Measurements from ENCODE around the gene TOB2. TPM values are rescaled to one million over a fixed set of nuclear protein-coding genes. Genes with fewer than 3 reads are reported as not detected.
"Not testable (repeated sequence)": the region's sequence is repeated elsewhere in the genome, so short reads cannot be mapped to it uniquely, and the experiment has no call there.

TOB2 gene
- total RNA-seq, 4 donors from 2014 or later: 31.5 to 45.9 (median 37.9) TPM

DNA sequence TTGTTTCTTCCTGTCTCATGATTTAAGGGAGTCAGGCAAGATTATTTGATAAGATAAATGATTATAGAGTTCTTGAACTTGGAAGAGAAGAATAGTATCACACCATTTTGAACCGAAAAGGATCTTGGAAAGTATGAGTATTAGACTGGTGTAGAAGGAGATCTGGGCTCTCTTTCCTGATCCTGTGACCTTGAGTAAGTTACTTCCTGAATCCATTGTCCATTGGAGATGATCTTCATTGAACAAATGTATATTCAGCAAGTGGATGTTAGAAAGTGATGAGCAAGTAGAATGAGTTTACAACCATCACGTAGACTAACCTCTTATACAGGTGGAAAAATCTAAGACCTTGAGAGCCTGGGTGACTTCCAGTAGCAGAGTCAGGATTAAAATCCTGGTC is 24.3 kb upstream of the TOB2 start:
- 80 to 87% methylated on average over 2 of the region's 2 CpGs for WGBS, 2 donors
- DNase-seq (ENCODE audit: low spot score in 2 of 2): no peak
- no peak for TF ChIP-seq POLR2A (IDR thresholded peaks at IDR 0.05)
- TF ChIP-seq, protein P1, sequence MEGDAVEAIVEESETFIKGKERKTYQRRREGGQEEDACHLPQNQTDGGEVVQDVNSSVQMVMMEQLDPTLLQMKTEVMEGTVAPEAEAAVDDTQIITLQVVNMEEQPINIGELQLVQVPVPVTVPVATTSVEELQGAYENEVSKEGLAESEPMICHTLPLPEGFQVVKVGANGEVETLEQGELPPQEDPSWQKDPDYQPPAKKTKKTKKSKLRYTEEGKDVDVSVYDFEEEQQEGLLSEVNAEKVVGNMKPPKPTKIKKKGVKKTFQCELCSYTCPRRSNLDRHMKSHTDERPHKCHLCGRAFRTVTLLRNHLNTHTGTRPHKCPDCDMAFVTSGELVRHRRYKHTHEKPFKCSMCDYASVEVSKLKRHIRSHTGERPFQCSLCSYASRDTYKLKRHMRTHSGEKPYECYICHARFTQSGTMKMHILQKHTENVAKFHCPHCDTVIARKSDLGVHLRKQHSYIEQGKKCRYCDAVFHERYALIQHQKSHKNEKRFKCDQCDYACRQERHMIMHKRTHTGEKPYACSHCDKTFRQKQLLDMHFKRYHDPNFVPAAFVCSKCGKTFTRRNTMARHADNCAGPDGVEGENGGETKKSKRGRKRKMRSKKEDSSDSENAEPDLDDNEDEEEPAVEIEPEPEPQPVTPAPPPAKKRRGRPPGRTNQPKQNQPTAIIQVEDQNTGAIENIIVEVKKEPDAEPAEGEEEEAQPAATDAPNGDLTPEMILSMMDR (IDR thresholded peaks at IDR 0.05): no peak
- intact Hi-C loops (cut with DNase I; ENCODE audit: low total_unique reads): no loop called here
- H3K4me3 ChIP-seq (ENCODE audit: low read depth, poor library complexity, severe bottlenecking): no peak overlapping the region

DNA sequence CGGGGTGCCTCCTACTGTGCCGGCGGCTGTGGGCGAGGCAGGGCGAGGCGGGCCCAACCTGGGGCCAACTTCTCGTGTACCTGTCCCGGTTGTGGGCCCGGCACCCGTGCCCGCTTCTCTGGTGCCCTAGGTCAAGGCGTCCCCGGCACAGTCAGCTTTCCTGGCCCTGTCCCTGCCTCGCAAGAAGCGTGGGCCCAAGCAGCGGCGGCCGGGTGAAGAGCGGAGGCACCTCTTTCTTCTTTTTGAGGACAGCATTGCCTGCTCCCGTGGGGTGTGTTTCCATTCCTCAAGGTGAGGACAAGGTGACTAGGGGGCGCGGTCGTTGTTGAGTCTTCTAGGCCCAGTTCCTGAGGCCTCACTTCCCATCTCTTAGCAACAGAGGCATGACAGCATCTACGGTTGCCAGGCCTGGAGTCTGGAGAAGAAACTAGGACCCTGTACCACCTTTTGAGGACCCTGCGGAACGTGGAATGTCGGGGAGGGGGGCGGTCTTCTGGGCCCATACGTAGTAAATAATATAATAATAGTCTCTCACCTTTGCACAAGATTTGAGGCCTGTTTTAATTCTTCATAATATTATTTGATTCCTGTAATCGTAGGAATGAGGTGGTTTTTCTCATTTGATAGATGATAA is 22.7 kb upstream of the TOB2 start:
- WGBS, 2 donors: 1 to 2% methylated on average over 17 to 29 of the region's 30 CpGs
- DNase-seq (ENCODE audit: low spot score in 2 of 2): no peak
- TF ChIP-seq, protein P1 (IDR thresholded peaks at IDR 0.05): no peak
- TF ChIP-seq POLR2A (IDR thresholded peaks at IDR 0.05): no peak

DNA sequence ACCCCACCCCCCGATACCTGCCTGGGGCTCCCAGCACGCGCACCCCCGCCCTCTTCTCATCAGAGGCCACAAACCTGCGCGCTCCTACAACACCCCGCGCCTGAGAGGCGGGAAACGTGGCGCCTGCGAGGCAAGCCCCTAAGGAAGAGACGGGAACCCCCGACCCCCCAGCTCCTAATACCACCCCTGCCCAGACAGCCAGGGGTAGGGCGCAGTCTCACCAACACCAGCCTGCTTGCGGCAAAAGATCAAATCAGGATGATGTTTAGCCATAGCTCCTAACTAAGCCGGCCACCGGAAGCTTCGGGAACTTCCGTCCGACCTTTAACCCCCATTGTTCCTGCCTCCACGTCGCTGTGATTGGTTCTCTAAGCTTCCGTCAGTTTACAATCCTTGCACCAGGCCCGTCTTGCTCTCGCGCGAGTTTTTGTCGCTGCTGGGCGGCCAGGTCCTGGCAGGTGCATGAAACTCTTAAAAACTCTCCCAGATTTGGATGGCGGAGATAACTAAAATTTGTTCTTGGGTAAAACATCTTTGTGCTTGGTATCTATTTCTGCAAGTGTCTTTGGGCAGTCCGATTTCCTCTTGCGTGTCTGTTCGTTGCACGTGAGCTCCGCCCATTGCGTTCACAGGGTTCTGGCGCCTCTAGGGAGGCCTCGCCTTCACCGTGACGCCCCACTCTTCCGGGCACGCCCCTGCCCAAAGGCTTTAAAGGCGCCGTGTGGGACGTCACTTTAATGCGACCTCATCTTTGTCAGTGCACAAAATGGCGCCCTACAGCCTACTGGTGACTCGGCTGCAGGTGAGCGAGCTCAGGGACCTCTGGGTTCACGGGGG is 22.0 kb upstream of the TOB2 start, which contains the start of the genes ACO2 and PHF5A:
ACO2 (plus strand) TSS at position 737 of the 837 bp plus-strand sequence; CDS start at position 767, 30 bp downstream.
PHF5A (minus strand) TSS at position 312 of the 837 bp plus-strand sequence; CDS start at position 273, 39 bp downstream.
- TF ChIP-seq POLR2A (IDR thresholded peaks at IDR 0.05): no peak
- TF ChIP-seq, protein P1 (IDR thresholded peaks at IDR 0.05): no peak
- peak; percentile 97 to 100 for DNase-seq (ENCODE audit: low spot score in 2 of 2)
- H3K4me3 ChIP-seq (ENCODE audit: low read depth, poor library complexity, severe bottlenecking): peak within 1 kb of the TSS; percentile 98
- 0% methylated on average over 46 to 50 of the region's 51 CpGs for WGBS, 2 donors
- intact Hi-C loops (cut with DNase I; ENCODE audit: low total_unique reads): no loop called here

More for the DNA sequence above, 22.7 kb upstream of the TOB2 start:
- H3K4me3 ChIP-seq (ENCODE audit: low read depth, poor library complexity, severe bottlenecking): peak overlapping the region; percentile 98
- intact Hi-C loops (cut with DNase I; ENCODE audit: low total_unique reads): no loop called here

DNA sequence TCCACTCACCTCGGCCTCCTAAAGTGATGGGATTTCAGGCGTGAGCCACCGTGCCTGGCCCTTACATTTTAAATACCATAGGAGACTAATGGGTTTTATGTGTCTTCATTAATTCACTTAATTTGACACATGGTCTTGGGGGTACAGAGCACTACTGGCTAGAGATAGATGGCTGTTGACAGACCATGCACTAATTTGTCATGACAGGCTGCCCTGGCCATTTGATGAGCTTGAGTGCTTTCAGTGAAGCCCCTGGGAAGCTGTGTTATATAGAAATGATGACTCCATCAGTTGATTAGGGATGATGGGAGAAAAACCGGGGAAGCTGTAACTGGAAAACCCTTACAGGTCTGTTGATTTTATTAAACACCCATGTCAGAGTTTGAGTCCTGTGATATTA is 15.3 kb upstream of the TOB2 start:
- 95 to 98% methylated on average over 4 of the region's 4 CpGs for WGBS, 2 donors
- TF ChIP-seq, protein P1 (IDR thresholded peaks at IDR 0.05): no peak
- no peak for TF ChIP-seq POLR2A (IDR thresholded peaks at IDR 0.05)
- DNase-seq (ENCODE audit: low spot score in 2 of 2): no peak
- intact Hi-C loops (cut with DNase I; ENCODE audit: low total_unique reads): no loop called here
- no peak overlapping the region for H3K4me3 ChIP-seq (ENCODE audit: low read depth, poor library complexity, severe bottlenecking)

DNA sequence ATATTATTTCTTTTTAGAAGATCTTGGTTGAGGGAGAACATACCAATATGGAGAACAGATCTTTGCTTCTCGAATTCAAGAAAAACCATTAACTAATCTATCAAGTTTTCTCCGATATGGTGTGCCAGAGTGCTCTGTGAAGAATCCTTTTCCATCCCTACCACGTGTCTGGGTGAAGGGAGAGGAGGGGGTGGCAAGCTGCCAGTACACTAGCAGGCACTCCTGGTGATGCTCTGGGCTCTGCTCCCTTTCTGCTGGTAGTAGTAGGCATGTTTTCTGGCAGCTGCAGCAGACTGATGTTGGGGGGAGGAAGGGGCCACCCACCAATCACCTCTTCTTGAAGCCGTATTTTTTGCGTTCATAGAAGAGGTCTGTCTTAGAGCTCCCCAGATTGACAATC is 13.5 kb upstream of the TOB2 start:
- 70 to 71% methylated on average over 5 of the region's 5 CpGs for WGBS, 2 donors
- DNase-seq (ENCODE audit: low spot score in 2 of 2); intact Hi-C loops (cut with DNase I; ENCODE audit: low total_unique reads); H3K4me3 ChIP-seq (ENCODE audit: low read depth, poor library complexity, severe bottlenecking): not testable (repeated sequence)

DNA sequence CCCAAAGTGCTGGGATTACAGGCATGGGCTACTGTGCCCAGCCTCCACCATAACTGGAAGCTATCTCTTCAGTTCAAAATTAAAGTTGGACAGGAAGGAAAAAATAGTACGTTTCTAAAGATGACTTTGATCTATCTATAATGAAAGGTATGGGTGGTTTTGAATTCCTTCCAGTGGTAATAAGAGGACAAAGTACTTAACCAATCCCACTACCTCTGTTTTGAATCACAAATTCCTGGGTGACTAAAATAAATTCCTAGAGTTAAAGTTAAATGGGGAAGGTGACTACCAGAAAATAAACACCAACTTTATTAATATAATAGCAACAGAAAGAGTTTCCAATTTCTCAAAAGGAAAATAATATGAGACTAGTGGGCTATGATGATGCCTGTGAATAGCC is 12.8 kb upstream of the TOB2 start:
- intact Hi-C loops (cut with DNase I; ENCODE audit: low total_unique reads): no loop called here
- TF ChIP-seq, protein P1 (IDR thresholded peaks at IDR 0.05): no peak
- TF ChIP-seq POLR2A (IDR thresholded peaks at IDR 0.05): no peak
- no peak overlapping the region for H3K4me3 ChIP-seq (ENCODE audit: low read depth, poor library complexity, severe bottlenecking)
- WGBS, 2 donors: 61% methylated on average over 1 of the region's 1 CpG
- no peak for DNase-seq (ENCODE audit: low spot score in 2 of 2)
